ENCODE results near the gene AGPAT4. TPM values are rescaled to one million over a fixed set of nuclear protein-coding genes. Genes with fewer than 3 reads are reported as not detected.

Gene AGPAT4
- total RNA-seq, 2 donors from 2014 or later = 61.0 to 61.1 TPM

GRCh38 chr6:161271343-161272030, 2.4 kb downstream of the AGPAT4 start:
- Mint-ChIP-seq H3K4me1 (peaks cover 42% of the 10 kb centered on the region), H3K27ac (no peak overlapping the region), H3K9me3 (no peaks in the 10 kb centered on the region), H3K4me3 (peak overlapping the region; percentile 75), H3K36me3 (ENCODE audit: low read depth) (peaks cover 35% of the 10 kb centered on the region), H3K27me3 (ENCODE audit: insufficient read depth) (peaks cover 3% of the 10 kb centered on the region)
- no peak for TF ChIP-seq CTCF (conservative IDR thresholded peaks at IDR 0.05)
- Histone ChIP-seq H3K36me3 (ENCODE audit: control insufficient read depth, insufficient read depth, low read length) (peaks cover 30% of the 10 kb centered on the region), H3K27me3 (ENCODE audit: control insufficient read depth, insufficient read depth, low read length, poor library complexity, severe bottlenecking) (no peaks in the 10 kb centered on the region), H3K27ac (ENCODE audit: low read depth, low read length) (no peak overlapping the region), H3K9ac (ENCODE audit: extremely low read depth, low read length, poor library complexity, severe bottlenecking) (no peak overlapping the region), H3K9me3 (ENCODE audit: control insufficient read depth, low read length) (no peaks in the 10 kb centered on the region), H3K4me3 (ENCODE audit: low read length) (peak overlapping the region; percentile 85), H3K4me1 (ENCODE audit: control insufficient read depth, insufficient read depth, low read length) (peaks cover 4% of the 10 kb centered on the region)
- WGBS, 2 experiments (ENCODE audit: insufficient coverage in 1 of 2, insufficient read length in 1 of 2) = 69 to 78% methylated on average over 6 to 8 of the region's 8 CpGs
- no peak for DNase-seq

- H3K36me3 Mint-ChIP-seq (ENCODE audit: low read depth) = peaks cover 42% of the 10 kb centered on the region
- H3K27ac Mint-ChIP-seq = no peak overlapping the region
- H3K9me3 Mint-ChIP-seq = no peaks in the 10 kb centered on the region
Measured at GRCh38 chr6:161270116-161270515, 3.7 kb downstream of the AGPAT4 start.

GRCh38 chr6:161269310-161269709, 4.6 kb downstream of the AGPAT4 start:
- Mint-ChIP-seq H3K9me3 (no peaks in the 10 kb centered on the region), H3K4me3 (no peak overlapping the region), H3K27me3 (ENCODE audit: insufficient read depth) (no peaks in the 10 kb centered on the region), H3K4me1 (peaks cover 46% of the 10 kb centered on the region), H3K27ac (no peak overlapping the region), H3K36me3 (ENCODE audit: low read depth) (peaks cover 48% of the 10 kb centered on the region)
- H3K36me3 ChIP-seq (ENCODE audit: control insufficient read depth, insufficient read depth, low read length) = peaks cover 47% of the 10 kb centered on the region
- no peaks in the 10 kb centered on the region for H3K9me3 ChIP-seq (ENCODE audit: control insufficient read depth, low read length)
- no peaks in the 10 kb centered on the region for H3K27me3 ChIP-seq (ENCODE audit: control insufficient read depth, insufficient read depth, low read length, poor library complexity, severe bottlenecking)
- WGBS, 2 experiments (ENCODE audit: insufficient coverage in 1 of 2, insufficient read length in 1 of 2) = 82 to 95% methylated on average over 4 to 6 of the region's 6 CpGs
- H3K27ac ChIP-seq (ENCODE audit: low read depth, low read length) = no peak overlapping the region
- TF ChIP-seq CTCF (conservative IDR thresholded peaks at IDR 0.05) = no peak
- no peak overlapping the region for H3K4me3 ChIP-seq (ENCODE audit: low read length)
- H3K9ac ChIP-seq (ENCODE audit: extremely low read depth, low read length, poor library complexity, severe bottlenecking) = no peak overlapping the region
- H3K4me1 ChIP-seq (ENCODE audit: control insufficient read depth, insufficient read depth, low read length) = peaks cover 4% of the 10 kb centered on the region
- no peak for DNase-seq

More at GRCh38 chr6:161270116-161270515, 3.7 kb downstream of the AGPAT4 start:
- peaks cover 49% of the 10 kb centered on the region for H3K4me1 Mint-ChIP-seq
- peaks cover 3% of the 10 kb centered on the region for H3K27me3 Mint-ChIP-seq (ENCODE audit: insufficient read depth)
- TF ChIP-seq CTCF (conservative IDR thresholded peaks at IDR 0.05) = no peak
- 93 to 100% methylated on average over 2 to 5 of the region's 5 CpGs for WGBS, 2 experiments (ENCODE audit: insufficient coverage in 1 of 2, insufficient read length in 1 of 2)
- no peak overlapping the region for H3K9ac ChIP-seq (ENCODE audit: extremely low read depth, low read length, poor library complexity, severe bottlenecking)
- DNase-seq = no peak
- H3K27ac ChIP-seq (ENCODE audit: low read depth, low read length) = no peak overlapping the region
- H3K4me3 Mint-ChIP-seq = no peak overlapping the region
- H3K4me1 ChIP-seq (ENCODE audit: control insufficient read depth, insufficient read depth, low read length) = peaks cover 4% of the 10 kb centered on the region
- no peak overlapping the region for H3K4me3 ChIP-seq (ENCODE audit: low read length)
- no peaks in the 10 kb centered on the region for H3K9me3 ChIP-seq (ENCODE audit: control insufficient read depth, low read length)
- no peaks in the 10 kb centered on the region for H3K27me3 ChIP-seq (ENCODE audit: control insufficient read depth, insufficient read depth, low read length, poor library complexity, severe bottlenecking)
- H3K36me3 ChIP-seq (ENCODE audit: control insufficient read depth, insufficient read depth, low read length) = peaks cover 43% of the 10 kb centered on the region
